GM19351 (cell line): ENCODE results near the gene HIP1R.

Experiments
- ATAC-seq: cut with Tn5 transposase; IDR thresholded peaks from one replicate; pipeline ENCODE4 v1.9.1; 2021; ENCODE audit warnings: mild to moderate bottlenecking, moderate library complexity; ENCODE audit not compliant: unreplicated experiment

Gene HIP1R

GRCh38 chr12:122846622-122847515 is 11.6 kb downstream of the HIP1R start:
- no peak for ATAC-seq

GRCh38 chr12:122847516-122847836 is 12.2 kb downstream of the HIP1R start:
- no peak for ATAC-seq

- no peak for ATAC-seq
Measured at GRCh38 chr12:122847921-122848421, 12.7 kb downstream of the HIP1R start.

GRCh38 chr12:122848471-122849351 is 13.5 kb downstream of the HIP1R start:
- ATAC-seq, result no peak

- ATAC-seq, result no peak
Measured at GRCh38 chr12:122849352-122850047, 14.2 kb downstream of the HIP1R start.

- ATAC-seq, result no peak
Measured at GRCh38 chr12:122850048-122850445, 14.8 kb downstream of the HIP1R start.

GRCh38 chr12:122850695-122851350 is 15.6 kb downstream of the HIP1R start:
- ATAC-seq, result no peak

- no peak for ATAC-seq
Measured at GRCh38 chr12:122851820-122852219, 16.6 kb downstream of the HIP1R start.

GRCh38 chr12:122852336-122853275 is 17.3 kb downstream of the HIP1R start:
- no peak for ATAC-seq

GRCh38 chr12:122853582-122854245 is 18.5 kb downstream of the HIP1R start:
- ATAC-seq, result no peak

- ATAC-seq, result no peak
Measured at GRCh38 chr12:122854554-122854953, 19.3 kb downstream of the HIP1R start.

- no peak for ATAC-seq
Measured at GRCh38 chr12:122855071-122855829, 20.0 kb downstream of the HIP1R start.

GRCh38 chr12:122855928-122856831 is 20.9 kb downstream of the HIP1R start:
- ATAC-seq, result no peak

GRCh38 chr12:122856999-122857671 is 21.9 kb downstream of the HIP1R start:
- no peak for ATAC-seq

GRCh38 chr12:122858171-122858570 is 22.9 kb downstream of the HIP1R start:
- no peak for ATAC-seq

GRCh38 chr12:122858591-122859302 is 23.5 kb downstream of the HIP1R start:
- no peak for ATAC-seq
